ENCODE data around the gene TGFBR3L. TPM values are rescaled to one million over a fixed set of nuclear protein-coding genes. Genes with fewer than 3 reads are reported as not detected.

TGFBR3L gene
- total RNA-seq, 1 donor from 2014 or later: 1.8 TPM

- H3K27ac ChIP-seq: no peak overlapping the region
- H3K79me2 ChIP-seq (ENCODE audit: low read depth): peaks cover 23% of the 10 kb centered on the region
- H3F3A ChIP-seq (ENCODE audit: low read depth): peaks cover 9% of the 10 kb centered on the region
- H4K20me1 ChIP-seq (ENCODE audit: low read depth): peaks cover 23% of the 10 kb centered on the region
- Mint-ChIP-seq H3K9me3 (no peaks in the 10 kb centered on the region), H3K27ac (no peak overlapping the region), H3K4me3 (no peak overlapping the region), H3K4me1 (peaks cover 20% of the 10 kb centered on the region), H3K27me3 (ENCODE audit: insufficient read depth, low read depth) (peaks cover 7% of the 10 kb centered on the region), H3K36me3 (peaks cover 2% of the 10 kb centered on the region)
- peaks cover 5% of the 10 kb centered on the region for H3K27me3 ChIP-seq
- TF ChIP-seq EZH2 (IDR thresholded peaks at IDR 0.05): no peak
- TF ChIP-seq, protein P1, sequence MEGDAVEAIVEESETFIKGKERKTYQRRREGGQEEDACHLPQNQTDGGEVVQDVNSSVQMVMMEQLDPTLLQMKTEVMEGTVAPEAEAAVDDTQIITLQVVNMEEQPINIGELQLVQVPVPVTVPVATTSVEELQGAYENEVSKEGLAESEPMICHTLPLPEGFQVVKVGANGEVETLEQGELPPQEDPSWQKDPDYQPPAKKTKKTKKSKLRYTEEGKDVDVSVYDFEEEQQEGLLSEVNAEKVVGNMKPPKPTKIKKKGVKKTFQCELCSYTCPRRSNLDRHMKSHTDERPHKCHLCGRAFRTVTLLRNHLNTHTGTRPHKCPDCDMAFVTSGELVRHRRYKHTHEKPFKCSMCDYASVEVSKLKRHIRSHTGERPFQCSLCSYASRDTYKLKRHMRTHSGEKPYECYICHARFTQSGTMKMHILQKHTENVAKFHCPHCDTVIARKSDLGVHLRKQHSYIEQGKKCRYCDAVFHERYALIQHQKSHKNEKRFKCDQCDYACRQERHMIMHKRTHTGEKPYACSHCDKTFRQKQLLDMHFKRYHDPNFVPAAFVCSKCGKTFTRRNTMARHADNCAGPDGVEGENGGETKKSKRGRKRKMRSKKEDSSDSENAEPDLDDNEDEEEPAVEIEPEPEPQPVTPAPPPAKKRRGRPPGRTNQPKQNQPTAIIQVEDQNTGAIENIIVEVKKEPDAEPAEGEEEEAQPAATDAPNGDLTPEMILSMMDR (IDR thresholded peaks at IDR 0.05): no peak
- no peak for TF ChIP-seq EZH2phosphoT487 (IDR thresholded peaks at IDR 0.05)
- no peak for DNase-seq (ENCODE audit: low spot score)
- H3K9me3 ChIP-seq (ENCODE audit: low read depth): no peaks in the 10 kb centered on the region
- H3K9ac ChIP-seq: no peak overlapping the region
- H2AFZ ChIP-seq (replicated peaks): no peak overlapping the region
- H3K4me2 ChIP-seq: no peak overlapping the region
- H3K4me1 ChIP-seq: peaks cover 11% of the 10 kb centered on the region
- no peak overlapping the region for H3K4me3 ChIP-seq
- no peaks in the 10 kb centered on the region for H3K36me3 ChIP-seq
These were observed 13.3 kb upstream of the TGFBR3L start for GRCh38 chr19:7901337-7901736.

- Histone ChIP-seq H3K9ac (no peak overlapping the region), H3K4me2 (peak overlapping the region; percentile 70), H3K4me3 (peak overlapping the region; percentile 36), H3F3A (ENCODE audit: low read depth) (peaks cover 9% of the 10 kb centered on the region), H3K27ac (no peak overlapping the region), H3K9me3 (ENCODE audit: low read depth) (no peaks in the 10 kb centered on the region), H3K79me2 (ENCODE audit: low read depth) (peaks cover 35% of the 10 kb centered on the region), H2AFZ (replicated peaks) (peak overlapping the region; percentile 49), H3K27me3 (peaks cover 5% of the 10 kb centered on the region), H3K36me3 (no peaks in the 10 kb centered on the region), H3K4me1 (peaks cover 11% of the 10 kb centered on the region), H4K20me1 (ENCODE audit: low read depth) (peaks cover 38% of the 10 kb centered on the region)
- no peak for TF ChIP-seq EZH2 (IDR thresholded peaks at IDR 0.05)
- no peak for TF ChIP-seq EZH2phosphoT487 (IDR thresholded peaks at IDR 0.05)
- TF ChIP-seq, protein P1 (IDR thresholded peaks at IDR 0.05): no peak
- Mint-ChIP-seq H3K4me1 (peaks cover 20% of the 10 kb centered on the region), H3K4me3 (peak overlapping the region; percentile 92), H3K27me3 (ENCODE audit: insufficient read depth, low read depth) (peaks cover 7% of the 10 kb centered on the region), H3K36me3 (peaks cover 2% of the 10 kb centered on the region), H3K27ac (peak overlapping the region; percentile 93), H3K9me3 (no peaks in the 10 kb centered on the region)
- DNase-seq (ENCODE audit: low spot score): no peak
These were observed 11.8 kb upstream of the TGFBR3L start for GRCh38 chr19:7902796-7903243.

GRCh38 chr19:7903244-7904073 is 11.2 kb upstream of the TGFBR3L start, which contains the start of gene MAP2K7:
TSS of gene MAP2K7 (plus strand) at chr19:7903877. CDS start at chr19:7903945, 68 bp downstream.
- Histone ChIP-seq H3K27me3 (peaks cover 5% of the 10 kb centered on the region), H3F3A (ENCODE audit: low read depth) (peaks cover 9% of the 10 kb centered on the region), H3K9ac (no peak within 1 kb of the TSS), H3K36me3 (no peaks in the 10 kb centered on the region), H3K9me3 (ENCODE audit: low read depth) (no peaks in the 10 kb centered on the region), H3K27ac (no peak within 1 kb of the TSS), H2AFZ (replicated peaks) (peak within 1 kb of the TSS; percentile 49), H3K79me2 (ENCODE audit: low read depth) (peaks cover 37% of the 10 kb centered on the region), H3K4me2 (peak within 1 kb of the TSS; percentile 88), H4K20me1 (ENCODE audit: low read depth) (peaks cover 44% of the 10 kb centered on the region), H3K4me1 (peaks cover 11% of the 10 kb centered on the region), H3K4me3 (peak within 1 kb of the TSS; percentile 91)
- H3K4me3 Mint-ChIP-seq: peak within 1 kb of the TSS; percentile 92
- H3K36me3 Mint-ChIP-seq: peaks cover 2% of the 10 kb centered on the region
- peak within 1 kb of the TSS; percentile 93 for H3K27ac Mint-ChIP-seq
- H3K9me3 Mint-ChIP-seq: no peaks in the 10 kb centered on the region
- TF ChIP-seq EZH2phosphoT487 (IDR thresholded peaks at IDR 0.05): no peak
- TF ChIP-seq, protein P1 (IDR thresholded peaks at IDR 0.05): peak; percentile 71
- TF ChIP-seq EZH2 (IDR thresholded peaks at IDR 0.05): no peak
- peak; percentile 100 for DNase-seq (ENCODE audit: low spot score)
- peaks cover 20% of the 10 kb centered on the region for H3K4me1 Mint-ChIP-seq
- peaks cover 5% of the 10 kb centered on the region for H3K27me3 Mint-ChIP-seq (ENCODE audit: insufficient read depth, low read depth)

Data from neural progenitor cell (in vitro differentiated cells).